HG03108 (cell line): ENCODE data around the gene KCNG2.

Source experiments
- ATAC-seq: cut with Tn5 transposase; IDR thresholded peaks from one replicate; pipeline ENCODE4 v1.9.1; 2021; ENCODE audit warnings: moderate library complexity; ENCODE audit not compliant: unreplicated experiment

Gene KCNG2

DNA sequence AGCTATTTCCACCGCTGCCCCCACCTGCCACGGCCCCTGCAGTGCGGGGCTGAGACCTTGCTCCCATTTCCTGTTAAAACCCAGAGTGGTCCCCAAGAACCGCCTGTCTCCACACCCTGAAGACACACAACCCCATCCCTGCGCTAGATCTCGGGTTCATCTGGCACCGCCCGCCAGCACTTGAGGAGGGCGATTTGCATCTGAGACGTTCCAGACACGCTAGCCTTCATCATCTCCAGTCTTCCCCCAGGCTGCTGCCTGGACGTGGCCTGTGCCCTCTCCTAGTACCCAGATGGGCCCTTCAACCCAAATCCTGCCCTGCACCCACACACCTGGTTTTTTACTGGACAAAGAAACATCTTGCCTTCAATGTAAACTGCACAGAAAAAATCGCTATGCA lies 103.9 kb downstream of the KCNG2 start:
- ATAC-seq: no peak

GRCh38 chr18:79902075-79902474 lies 104.3 kb downstream of the KCNG2 start:
- no peak for ATAC-seq

DNA sequence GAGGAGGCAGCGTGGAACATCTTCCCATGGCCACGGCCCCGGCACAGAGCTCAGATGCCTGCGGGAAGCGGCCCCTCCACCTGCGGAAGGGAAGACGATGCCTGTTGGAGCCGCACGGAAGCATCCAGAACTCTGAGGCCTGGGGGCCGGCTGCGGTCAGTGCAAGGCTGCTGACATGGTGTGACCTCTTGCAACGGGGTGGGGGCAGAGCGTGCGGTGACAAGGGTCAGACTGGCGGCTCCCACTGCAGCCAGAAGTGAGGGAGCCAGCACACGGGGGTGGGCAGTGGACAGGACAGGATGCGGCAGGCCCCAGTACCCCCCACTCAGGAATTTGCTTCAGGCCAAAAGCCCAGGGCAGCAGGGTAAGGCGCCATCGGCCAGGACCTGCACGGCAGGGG lies 104.9 kb downstream of the KCNG2 start:
- ATAC-seq: no peak

DNA sequence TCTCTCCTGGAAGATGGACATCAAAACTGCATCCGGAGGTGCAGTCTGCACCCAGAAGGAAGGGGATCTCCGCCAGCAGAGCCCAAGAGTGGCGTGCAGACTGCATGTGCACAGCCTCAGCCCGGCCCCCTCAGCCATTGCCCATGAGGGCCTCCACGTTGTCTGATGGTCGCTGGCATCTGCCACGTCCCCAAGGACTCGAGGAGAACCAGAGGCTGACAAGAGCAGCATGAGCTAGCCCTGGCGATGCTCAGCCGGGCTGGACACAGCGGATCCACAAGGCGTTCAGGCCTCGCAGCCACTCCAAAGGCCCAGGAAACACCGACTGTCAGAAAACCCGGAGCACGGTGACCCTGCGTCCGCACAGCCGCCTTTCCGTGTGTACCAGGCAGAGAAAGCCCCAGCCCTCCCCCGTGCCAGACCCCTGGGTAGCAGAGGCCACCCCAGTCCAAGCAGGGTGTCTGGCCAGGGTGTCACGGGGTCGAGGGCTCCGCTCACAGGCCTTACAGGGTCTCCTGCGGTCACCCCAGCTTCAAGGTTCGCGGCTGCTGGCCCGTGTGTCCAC lies 105.4 kb downstream of the KCNG2 start:
- ATAC-seq: no peak

DNA sequence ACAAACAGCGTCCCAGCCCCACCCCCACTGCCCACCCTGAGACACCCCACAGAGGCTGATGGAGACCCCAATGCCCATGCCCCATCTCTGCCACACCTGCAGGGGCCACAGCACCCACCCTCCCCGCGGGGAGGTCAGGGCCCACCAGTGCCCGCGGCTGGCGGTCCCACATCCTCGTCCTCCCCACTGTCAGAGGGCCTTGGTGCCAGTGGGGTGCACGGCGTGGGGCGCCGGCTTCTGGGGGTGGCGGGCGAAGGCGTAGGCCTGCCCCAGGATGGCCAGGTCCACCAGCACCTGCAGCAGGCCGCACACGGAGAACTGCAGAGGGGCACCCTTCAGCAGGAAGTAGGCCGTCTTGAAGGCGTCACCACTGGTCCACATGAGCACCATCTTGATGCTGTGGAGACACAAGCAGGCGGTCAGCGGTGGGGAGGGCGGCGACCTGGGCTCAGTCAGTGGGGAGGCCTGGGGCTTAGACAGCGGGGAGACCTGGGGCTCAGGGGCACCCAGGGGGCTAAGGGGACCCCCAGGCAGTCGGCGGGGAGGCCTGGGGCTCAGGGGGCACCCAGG lies 106.1 kb downstream of the KCNG2 start:
- no peak for ATAC-seq

DNA sequence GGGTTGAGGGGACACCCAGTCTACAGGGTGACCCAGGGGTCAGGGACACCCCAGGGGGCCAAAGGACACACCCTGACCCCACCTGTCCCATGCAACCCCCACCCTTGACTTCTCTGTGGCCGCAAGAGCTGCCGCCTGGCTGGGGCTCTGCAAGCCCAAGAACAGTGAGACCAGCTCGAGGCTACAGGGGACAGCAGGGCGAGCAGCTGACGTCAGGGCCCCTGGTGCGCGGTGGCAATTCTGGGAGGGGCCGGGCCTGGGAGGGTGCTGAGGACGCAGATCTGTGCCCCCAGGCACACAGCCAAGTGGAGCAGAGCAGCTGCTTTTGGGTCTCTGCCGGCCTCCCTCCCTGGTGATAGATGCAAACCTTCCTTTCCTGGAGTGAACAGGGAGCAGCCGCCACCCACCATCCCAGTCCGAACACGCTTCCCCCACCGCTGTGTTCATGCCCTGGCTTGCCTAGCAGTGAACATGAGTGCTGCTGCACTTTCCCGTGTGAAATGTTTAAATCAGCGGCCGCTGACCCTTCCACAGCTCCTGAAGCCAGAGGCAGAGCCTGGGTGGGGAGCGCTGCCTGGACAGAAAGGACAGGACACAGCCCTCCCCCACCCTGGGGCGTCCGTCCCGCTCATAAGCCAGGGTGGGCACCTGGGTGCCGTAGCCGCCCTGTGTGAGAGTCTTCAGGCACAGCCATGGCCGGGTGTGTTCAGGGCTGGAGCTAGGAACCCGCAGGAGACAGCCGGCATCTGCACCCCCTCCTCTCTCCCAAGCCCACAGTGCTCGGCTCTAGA lies 106.8 kb downstream of the KCNG2 start:
- no peak for ATAC-seq

GRCh38 chr18:79905389-79905911 lies 107.7 kb downstream of the KCNG2 start:
- no peak for ATAC-seq

DNA sequence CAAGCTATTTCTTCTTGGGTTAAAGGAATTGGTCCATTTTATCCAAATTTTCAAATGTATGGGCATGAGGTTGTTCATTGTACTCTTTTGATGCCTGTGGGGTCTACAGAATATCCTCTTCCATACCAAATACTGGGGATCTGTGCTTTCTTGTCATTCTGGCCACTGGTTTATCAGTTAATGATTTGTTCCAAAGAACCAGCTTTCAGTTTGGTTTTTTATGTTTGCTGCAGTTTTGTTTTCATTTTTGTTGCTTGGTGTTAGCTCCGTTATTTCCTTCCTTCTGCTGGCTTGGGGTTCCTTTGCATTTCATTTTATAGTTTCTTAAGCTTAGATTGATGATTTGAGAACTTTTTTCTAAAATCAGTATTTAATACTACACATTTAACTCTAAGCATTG lies 108.3 kb downstream of the KCNG2 start:
- no peak for ATAC-seq

- no peak for ATAC-seq
These were observed 109.0 kb downstream of the KCNG2 start for GRCh38 chr18:79906706-79907105.

GRCh38 chr18:79910563-79911343 lies 113.0 kb downstream of the KCNG2 start:
- no peak for ATAC-seq

- ATAC-seq: no peak
These were observed 113.9 kb downstream of the KCNG2 start for GRCh38 chr18:79911344-79912270.

DNA sequence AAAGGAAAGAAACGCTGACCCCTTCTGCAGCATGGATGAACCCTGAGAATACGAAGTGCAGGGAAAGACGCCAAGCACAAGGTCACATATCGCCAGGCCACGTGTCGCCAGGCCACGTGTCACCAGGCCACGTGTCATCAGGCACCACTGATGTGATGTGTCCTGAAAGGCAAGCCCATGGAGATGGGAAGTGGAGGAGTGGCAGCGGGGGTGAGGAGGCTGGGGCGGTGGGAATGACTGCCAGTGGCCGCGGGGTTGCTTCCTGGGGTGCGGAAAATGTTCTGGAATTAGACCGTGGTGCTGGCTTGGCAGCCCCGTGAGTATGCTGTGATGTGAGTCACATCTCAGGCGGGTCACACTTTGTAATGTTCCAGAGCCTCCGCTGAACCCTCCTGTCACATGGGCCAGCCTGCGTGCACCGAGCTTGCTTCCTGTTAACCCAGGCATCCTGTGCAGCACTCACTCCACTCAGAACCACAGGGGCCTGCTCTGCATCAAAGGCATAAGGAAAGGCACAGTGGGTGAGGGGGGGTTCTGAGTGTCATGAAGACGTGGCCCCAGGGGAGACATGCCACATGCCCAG lies 114.8 kb downstream of the KCNG2 start:
- no peak for ATAC-seq

- ATAC-seq: no peak
These were observed 115.5 kb downstream of the KCNG2 start for GRCh38 chr18:79912994-79913831.

DNA sequence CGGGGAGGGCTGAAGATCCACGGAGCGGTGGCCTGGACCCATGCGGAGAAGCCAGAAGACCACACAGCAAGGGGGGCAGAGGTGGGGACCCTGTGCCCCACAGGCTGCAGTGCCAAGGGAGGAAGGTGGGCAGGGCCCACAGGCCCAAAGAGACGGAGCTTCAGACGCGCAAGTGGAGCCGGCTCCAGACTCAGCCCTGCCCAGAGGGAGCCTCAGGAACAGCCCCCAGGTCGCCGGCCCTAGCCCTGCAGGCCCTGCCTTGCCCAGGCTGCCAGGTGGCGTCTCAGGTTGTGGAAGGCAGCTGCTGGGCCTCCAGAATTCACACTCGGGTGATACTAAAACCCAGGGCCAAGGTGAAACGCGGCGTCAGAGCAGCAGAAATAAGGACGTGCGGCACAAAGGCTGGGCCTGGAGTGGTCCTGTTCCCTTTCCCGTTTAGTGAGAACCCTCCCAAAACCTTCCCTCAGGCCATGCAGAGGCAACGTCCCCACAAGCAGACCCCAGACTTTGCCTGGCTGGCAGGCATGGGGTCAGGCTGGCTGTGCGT lies 116.9 kb downstream of the KCNG2 start:
- no peak for ATAC-seq

- ATAC-seq: no peak
These were observed 117.7 kb downstream of the KCNG2 start for GRCh38 chr18:79915161-79916127.

DNA sequence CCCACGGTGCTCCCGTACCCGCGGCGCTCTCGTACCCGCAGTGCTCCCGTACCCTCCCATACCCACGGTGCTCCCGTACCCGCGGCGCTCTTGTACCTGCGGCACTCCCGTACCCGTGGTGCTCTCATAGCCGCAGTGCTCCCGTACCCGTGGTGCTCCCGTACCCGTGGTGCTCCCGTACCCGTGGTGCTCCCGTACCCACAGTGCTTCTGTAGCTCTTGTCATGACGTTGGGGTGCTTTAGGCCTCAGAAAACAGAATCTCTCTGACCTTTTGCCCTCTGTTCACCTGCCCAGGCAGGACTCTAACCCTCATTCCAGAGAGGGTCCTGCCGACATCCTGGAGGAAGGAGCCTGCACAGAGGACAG lies 118.4 kb downstream of the KCNG2 start:
- no peak for ATAC-seq

DNA sequence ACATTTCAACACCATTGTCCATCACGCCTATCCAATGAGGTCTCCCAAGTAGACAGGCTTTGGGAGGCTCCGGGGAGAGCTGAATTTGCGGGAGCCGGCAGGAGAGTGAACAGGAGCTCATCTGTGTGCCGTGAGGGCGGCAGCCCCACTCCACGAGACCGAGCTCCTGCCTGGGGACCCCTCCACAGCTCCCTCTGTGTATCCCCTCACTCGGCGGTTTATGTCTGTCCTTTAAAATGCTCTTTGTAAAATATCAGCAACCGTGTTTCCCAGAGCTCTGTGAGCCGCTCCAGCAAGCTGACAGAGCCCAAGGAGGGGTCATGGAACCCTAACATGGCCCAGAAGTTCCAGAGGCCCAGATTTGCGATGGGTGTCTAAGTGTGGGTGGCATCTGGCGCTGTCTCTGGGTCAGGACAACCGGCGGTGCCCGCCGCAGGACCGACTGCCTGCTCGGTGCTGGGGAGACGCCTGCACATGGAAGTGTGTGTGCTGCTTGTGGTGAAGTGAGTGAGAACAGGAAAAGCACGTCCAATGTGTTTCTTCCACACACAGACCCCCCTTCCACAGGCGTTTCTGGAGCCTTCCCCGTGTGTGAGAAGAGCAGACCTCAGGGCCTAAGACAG lies 118.9 kb downstream of the KCNG2 start:
- no peak for ATAC-seq
